Gastrocnemius medialis (tissue), 4 donors: ENCODE results near the gene CHRNA9. TPM values are rescaled to one million over a fixed set of nuclear protein-coding genes. Genes with fewer than 3 reads are reported as not detected.

Experiments used
- ATAC-seq, 2 donors: fragments of 150-250 bp; one replicate each; pipeline ENCODE4 v1.9.1; 2016
- DNase-seq, 2 donors: peaks; one replicate each; pipeline ENCODE4 v3.0.0-alpha.2; 2019
- H3K27ac ChIP-seq, 4 donors: fragments of 200-600 bp; sonication (generic); 1 replicate in 1 of 4; 2 replicates in 3 of 4; pipeline ENCODE4 v1.5.1; 2016 to 2018; ENCODE audit warnings: mild to moderate bottlenecking in 2 of 4, moderate library complexity in 1 of 4
- H3K27me3 ChIP-seq, 3 donors: fragments of 200-600 bp; sonication (generic) in 2 of 3; 1 replicate in 1 of 3; 2 replicates in 2 of 3; pipeline versions ENCODE4 v1.5.1 to v1.6.0; 2016 to 2019; ENCODE audit warnings: mild to moderate bottlenecking in 1 of 3, moderate library complexity in 1 of 3
- H3K36me3 ChIP-seq, 2 donors: fragments of 200-600 bp; sonication (generic) in 1 of 2; one replicate each; pipeline ENCODE4 v1.5.1; 2017 to 2018
- H3K4me1 ChIP-seq, 2 donors: fragments of 200-600 bp; sonication (generic) in 1 of 2; one replicate each; pipeline ENCODE4 v1.5.1; 2016 to 2017; ENCODE audit warnings: mild to moderate bottlenecking in 2 of 2
- H3K4me3 ChIP-seq, 4 donors: fragments of 200-600 bp; sonication (generic) in 3 of 4; 1 replicate in 1 of 4; 2 replicates in 3 of 4; pipeline ENCODE4 v1.5.1; 2016 to 2019; ENCODE audit warnings: mild to moderate bottlenecking in 2 of 4
- H3K9me3 ChIP-seq, 3 donors: fragments of 200-600 bp; sonication (generic) in 2 of 3; 1 replicate in 1 of 3; 2 replicates in 2 of 3; pipeline ENCODE4 v1.5.1; 2016 to 2019
- CTCF ChIP-seq, 5 experiments: fragments of 450-650 bp in 3 of 5; fragments of 200-600 bp in 2 of 5; sonication (generic) in 2 of 5; IDR thresholded peaks in 4 of 5; conservative IDR thresholded peaks in 1 of 5; 1 replicate in 4 of 5; 2 replicates in 1 of 5; pipeline ENCODE4 v1.5.1; 2016 to 2019; ENCODE audit warnings: antibody characterized with exemption in 5 of 5, mild to moderate bottlenecking in 3 of 5, moderate library complexity in 3 of 5
- POLR2A ChIP-seq, 2 donors: fragments of 450-650 bp; IDR thresholded peaks; one replicate each; pipeline ENCODE4 v1.6.1; 2017; ENCODE audit warnings: antibody characterized with exemption in 2 of 2, mild to moderate bottlenecking in 2 of 2, moderate library complexity in 2 of 2
- in situ Hi-C, 4 donors: fragments of 200-750 bp; cut with MboI; loops; one replicate each; pipeline versions ENCODE4 v1.15.0 to v1.8.0; 2017; ENCODE audit warnings: low sequenced_read_pairs in 4 of 4
- intact Hi-C: fragments of 100-400 bp; cut with DNase I; formaldehyde crosslinking; loops from one replicate; pipeline ENCODE4 v1.15.1; 2023; ENCODE audit warnings: low total_unique reads
- total RNA-seq, 4 donors: library from RNA; depleted of rRNA; stranded (reverse); fragments of >200 nt; gene quantifications; one replicate each; pipeline versions ENCODE4 v1.1.0 to v1.2.3, GENCODE V29; 2016

The CHRNA9 gene
- total RNA-seq, 4 donors from 2014 or later: not detected

- no peaks in the 10 kb centered on the region for H3K4me1 ChIP-seq
- ATAC-seq: no peak
- in situ Hi-C loops: loop anchor here in 2 of 4 donors (25.0 kb wide), 2 partner anchors 244 to 844 kb away; partner anchors contain the start of genes LIAS (in 1 of the 2), N4BP2 (in 1 of the 2) and RPL9 (in 1 of the 2)
These were observed 28.9 kb upstream of the CHRNA9 start for GRCh38 chr4:40306226-40306625.

GRCh38 chr4:40306976-40307375 is 28.2 kb upstream of the CHRNA9 start:
- H3K4me3 ChIP-seq: no peak overlapping the region
- DNase-seq (no peak), ATAC-seq (no peak)
- H3K27me3 ChIP-seq: no peaks in the 10 kb centered on the region
- H3K4me1 ChIP-seq: no peaks in the 10 kb centered on the region
- intact Hi-C loops: no loop called here
- TF ChIP-seq CTCF (IDR thresholded peaks at IDR 0.05 in 4 of 5, conservative IDR thresholded peaks at IDR 0.05 in 1 of 5): no peak
- TF ChIP-seq POLR2A (IDR thresholded peaks at IDR 0.05): no peak
- no peaks in the 10 kb centered on the region for H3K9me3 ChIP-seq
- H3K27ac ChIP-seq: no peak overlapping the region
- in situ Hi-C loops: loop anchor here in 2 of 4 donors (25.0 kb wide), 2 partner anchors 245 to 845 kb away; partner anchors contain the start of genes LIAS (in 1 of the 2), N4BP2 (in 1 of the 2) and RPL9 (in 1 of the 2)
- H3K36me3 ChIP-seq: no peaks in the 10 kb centered on the region

More at GRCh38 chr4:40306226-40306625, 28.9 kb upstream of the CHRNA9 start:
- Histone ChIP-seq H3K27me3 (no peaks in the 10 kb centered on the region), H3K4me3 (no peak overlapping the region), H3K36me3 (no peaks in the 10 kb centered on the region), H3K9me3 (no peaks in the 10 kb centered on the region), H3K27ac (no peak overlapping the region)
- intact Hi-C loops: no loop called here
- TF ChIP-seq POLR2A (IDR thresholded peaks at IDR 0.05) (no peak), CTCF (IDR thresholded peaks at IDR 0.05 in 4 of 5, conservative IDR thresholded peaks at IDR 0.05 in 1 of 5) (no peak)
- no peak for DNase-seq

- Histone ChIP-seq H3K4me3 (no peak overlapping the region), H3K27me3 (no peaks in the 10 kb centered on the region), H3K36me3 (no peaks in the 10 kb centered on the region), H3K4me1 (no peaks in the 10 kb centered on the region), H3K9me3 (no peaks in the 10 kb centered on the region), H3K27ac (no peak overlapping the region)
- TF ChIP-seq CTCF (IDR thresholded peaks at IDR 0.05 in 4 of 5, conservative IDR thresholded peaks at IDR 0.05 in 1 of 5) (no peak), POLR2A (IDR thresholded peaks at IDR 0.05) (no peak)
- in situ Hi-C loops (loop anchor here in 2 of 4 donors (25.0 kb wide), 2 partner anchors 246 to 846 kb away; partner anchors contain the start of genes LIAS (in 1 of the 2), N4BP2 (in 1 of the 2) and RPL9 (in 1 of the 2)), intact Hi-C loops (loop anchor here (2.0 kb wide), 1 partner anchor 251 kb away; the partner anchor contains the start of gene N4BP2)
- peak in 1 of 2 donors; percentile 20 for DNase-seq
- ATAC-seq: no peak
These were observed 27.3 kb upstream of the CHRNA9 start for GRCh38 chr4:40307627-40308497.

- H3K27ac ChIP-seq: no peak overlapping the region
- H3K36me3 ChIP-seq: no peaks in the 10 kb centered on the region
- H3K27me3 ChIP-seq: no peaks in the 10 kb centered on the region
- TF ChIP-seq POLR2A (IDR thresholded peaks at IDR 0.05): no peak
- no peak for TF ChIP-seq CTCF (IDR thresholded peaks at IDR 0.05 in 4 of 5, conservative IDR thresholded peaks at IDR 0.05 in 1 of 5)
- H3K4me1 ChIP-seq: no peaks in the 10 kb centered on the region
- no peak overlapping the region for H3K4me3 ChIP-seq
- in situ Hi-C loops: loop anchor here in 2 of 4 donors (25.0 kb wide), 2 partner anchors 246 to 846 kb away; partner anchors contain the start of genes LIAS (in 1 of the 2), N4BP2 (in 1 of the 2) and RPL9 (in 1 of the 2)
- ATAC-seq: no peak
- DNase-seq: no peak
- intact Hi-C loops: loop anchor here (1.0 to 2.0 kb wide), 2 partner anchors 158 to 252 kb away; partner anchors contain the start of gene N4BP2
- no peaks in the 10 kb centered on the region for H3K9me3 ChIP-seq
These were observed 26.5 kb upstream of the CHRNA9 start for GRCh38 chr4:40308528-40309122.
